HG03520 (cell line): ENCODE results near the gene DUS2.

Experiments
- ATAC-seq: cut with Tn5 transposase; IDR thresholded peaks from one replicate; pipeline ENCODE4 v1.9.1; 2021; ENCODE audit warnings: mild to moderate bottlenecking, moderate library complexity; ENCODE audit not compliant: unreplicated experiment

Gene DUS2

DNA sequence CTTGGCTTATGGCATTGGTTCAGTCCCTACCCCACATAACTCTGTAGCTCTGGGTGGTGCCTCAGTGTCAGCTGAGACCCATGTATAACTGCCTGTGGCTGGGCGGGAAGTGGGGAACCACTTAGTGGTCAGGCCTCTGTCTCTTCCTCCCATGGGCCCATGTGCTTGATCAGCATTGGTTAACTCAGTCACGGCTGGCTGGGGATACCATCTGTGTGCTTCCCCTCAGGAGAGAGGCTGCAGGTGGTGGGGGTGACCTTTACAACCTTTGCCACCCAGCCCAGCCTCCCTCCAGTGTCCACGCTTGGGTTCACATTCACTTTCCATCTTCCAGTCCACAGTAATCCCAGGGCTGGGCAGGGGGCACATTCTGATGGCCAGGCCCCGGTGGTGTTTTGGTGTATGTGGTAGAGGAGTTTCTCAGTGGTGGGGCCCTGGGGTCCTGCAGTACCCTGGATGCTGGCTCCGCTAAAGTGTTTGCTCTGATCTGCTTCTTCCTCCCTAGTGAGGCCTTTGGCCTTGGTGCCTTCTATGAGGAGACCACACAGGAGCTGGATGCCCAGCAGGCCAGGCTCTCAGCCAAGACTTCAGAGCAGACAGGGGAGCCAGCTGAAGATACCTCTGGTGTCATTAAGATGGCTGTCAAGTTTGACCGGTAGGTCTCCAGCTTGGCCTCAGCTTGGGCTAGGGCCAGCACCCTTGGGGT, 51.9 kb downstream of the DUS2 start:
- ATAC-seq, result peak; percentile 54

DNA sequence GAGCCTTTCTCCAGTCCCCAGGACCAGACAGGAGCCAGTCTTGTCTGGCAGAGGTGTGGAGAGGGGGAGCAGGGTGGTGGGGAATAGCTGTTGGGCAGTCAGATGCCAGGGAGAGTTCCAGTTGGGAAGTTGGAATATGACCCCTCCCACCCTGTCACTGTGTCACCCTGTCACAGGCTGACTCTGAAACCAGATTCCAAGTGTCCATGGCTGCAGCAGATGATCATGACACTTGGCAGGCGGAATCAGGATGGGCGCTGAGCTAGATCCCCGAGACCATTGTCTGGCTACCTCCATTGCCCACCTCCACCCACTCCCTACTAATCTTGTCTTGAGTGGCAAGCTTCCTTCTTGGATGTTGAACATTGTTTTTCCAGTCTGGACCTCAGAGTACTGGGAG, 52.9 kb downstream of the DUS2 start:
- ATAC-seq, result no peak

DNA sequence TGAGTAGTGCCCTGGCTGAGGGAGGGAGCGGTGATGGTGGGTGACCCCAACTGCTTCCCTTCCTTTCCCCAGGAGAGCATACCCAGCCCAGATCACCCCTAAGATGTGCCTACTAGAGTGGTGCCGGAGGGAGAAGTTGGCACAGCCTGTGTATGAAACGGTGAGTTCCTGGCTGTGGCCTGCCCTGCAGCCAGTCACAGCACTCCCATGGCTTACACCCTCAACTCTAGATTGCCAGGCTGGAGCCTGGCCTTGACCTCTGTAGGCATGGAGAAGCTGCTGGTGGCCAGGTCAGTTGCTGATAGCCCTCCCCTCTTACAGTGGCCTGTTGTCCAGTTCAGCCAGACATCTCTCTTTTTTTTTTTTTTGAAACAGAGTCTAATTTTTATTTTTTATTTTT, 53.5 kb downstream of the DUS2 start:
- no peak for ATAC-seq

DNA sequence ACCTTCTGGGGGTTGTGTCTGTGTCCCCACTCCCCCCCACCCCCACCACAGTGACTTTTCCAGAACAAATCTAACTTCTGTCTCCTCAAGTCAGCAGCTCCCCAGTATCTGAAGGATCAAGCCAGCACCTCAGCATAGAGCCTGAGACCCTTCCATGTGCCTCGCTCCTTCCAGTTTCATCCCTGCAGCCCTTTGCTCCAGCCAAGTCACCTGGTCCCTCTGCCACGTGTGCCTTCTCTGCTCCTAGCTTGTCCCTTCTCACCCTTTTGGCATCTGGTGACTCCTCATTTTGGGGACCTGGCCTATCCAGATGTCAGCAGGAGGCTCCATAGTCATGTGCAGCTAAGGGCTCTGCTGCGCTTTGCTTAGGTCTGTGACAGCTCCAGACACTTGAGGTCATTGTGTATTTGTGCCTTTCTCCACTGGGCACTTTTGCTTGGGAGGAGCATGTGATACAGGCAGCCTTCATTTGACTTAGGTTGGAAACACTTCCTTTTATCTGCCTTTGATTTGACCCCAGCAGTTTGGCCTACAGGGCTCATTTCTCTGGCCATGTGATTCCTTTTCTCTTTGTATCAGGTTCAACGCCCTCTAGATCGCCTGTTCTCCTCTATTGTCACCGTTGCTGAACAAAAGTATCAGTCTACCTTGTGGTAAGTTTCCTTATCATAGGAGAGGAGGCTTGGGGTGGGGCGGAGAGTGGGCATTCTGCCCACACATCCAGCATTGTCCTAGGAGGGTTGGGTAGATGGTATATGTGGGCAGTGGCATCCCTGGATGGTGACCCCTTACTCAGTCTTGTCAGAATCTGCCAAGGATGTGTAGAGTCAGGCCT, 55.0 kb downstream of the DUS2 start:
- ATAC-seq, result no peak

DNA sequence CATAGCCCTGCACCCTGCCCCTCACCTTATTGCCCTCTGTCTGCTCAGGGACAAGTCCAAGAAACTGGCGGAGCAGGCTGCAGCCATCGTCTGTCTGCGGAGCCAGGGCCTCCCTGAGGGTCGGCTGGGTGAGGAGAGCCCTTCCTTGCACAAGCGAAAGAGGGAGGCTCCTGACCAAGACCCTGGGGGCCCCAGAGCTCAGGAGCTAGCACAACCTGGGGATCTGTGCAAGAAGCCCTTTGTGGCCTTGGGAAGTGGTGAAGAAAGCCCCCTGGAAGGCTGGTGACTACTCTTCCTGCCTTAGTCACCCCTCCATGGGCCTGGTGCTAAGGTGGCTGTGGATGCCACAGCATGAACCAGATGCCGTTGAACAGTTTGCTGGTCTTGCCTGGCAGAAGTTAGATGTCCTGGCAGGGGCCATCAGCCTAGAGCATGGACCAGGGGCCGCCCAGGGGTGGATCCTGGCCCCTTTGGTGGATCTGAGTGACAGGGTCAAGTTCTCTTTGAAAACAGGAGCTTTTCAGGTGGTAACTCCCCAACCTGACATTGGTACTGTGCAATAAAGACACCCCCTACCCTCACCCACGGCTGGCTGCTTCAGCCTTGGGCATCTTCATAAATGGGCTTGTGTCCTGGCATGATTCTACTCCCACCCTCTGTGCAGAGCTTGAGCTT, 55.8 kb downstream of the DUS2 start:
- no peak for ATAC-seq

DNA sequence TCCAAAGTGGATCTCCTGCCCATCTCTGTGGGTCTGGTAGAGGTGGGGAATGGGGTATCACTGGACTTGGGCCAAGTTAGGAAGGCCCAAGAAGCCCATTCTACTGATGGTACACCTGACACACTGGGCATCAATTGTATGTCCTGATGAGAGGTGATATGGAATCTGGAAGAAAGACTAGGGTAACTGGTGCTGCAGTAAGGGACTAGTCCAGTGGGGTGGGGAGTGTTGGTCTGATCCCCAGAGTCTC, 56.2 kb downstream of the DUS2 start:
- ATAC-seq, result no peak

DNA sequence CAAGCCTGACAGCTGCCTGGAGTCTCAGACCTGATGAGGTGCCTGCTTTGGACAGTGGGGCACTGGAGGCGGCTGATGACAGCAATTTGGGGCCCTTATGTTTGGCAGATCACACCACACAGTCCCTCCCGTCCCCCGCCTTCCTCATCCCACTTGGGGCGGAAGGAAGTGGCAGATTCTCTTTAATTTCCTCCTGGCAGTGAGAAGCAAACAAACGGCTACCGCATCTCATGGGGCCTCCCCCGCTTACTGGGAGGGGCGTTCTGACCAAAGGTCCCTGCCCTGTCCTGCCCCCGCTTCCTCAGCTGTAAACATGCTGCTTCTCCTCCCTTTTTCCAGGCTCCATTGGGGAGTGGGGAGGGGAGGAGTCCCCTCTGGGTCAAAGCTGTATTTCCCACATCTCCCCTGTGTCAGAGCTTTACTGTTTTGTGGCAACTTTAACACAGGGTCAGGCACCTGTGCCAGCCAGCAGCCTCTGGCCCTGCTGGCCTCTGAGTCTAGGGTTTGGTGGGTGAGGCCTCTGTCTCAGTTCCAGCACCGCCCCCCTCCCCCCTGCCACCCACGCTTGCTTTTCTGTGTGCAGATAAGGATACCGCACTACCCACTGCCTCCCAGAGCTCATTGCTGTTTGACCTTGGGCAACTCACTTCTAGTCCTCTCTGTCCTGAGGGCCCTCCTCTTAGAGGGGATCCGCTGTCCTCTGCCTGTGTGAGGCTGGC, 56.7 kb downstream of the DUS2 start:
- ATAC-seq, result no peak

DNA sequence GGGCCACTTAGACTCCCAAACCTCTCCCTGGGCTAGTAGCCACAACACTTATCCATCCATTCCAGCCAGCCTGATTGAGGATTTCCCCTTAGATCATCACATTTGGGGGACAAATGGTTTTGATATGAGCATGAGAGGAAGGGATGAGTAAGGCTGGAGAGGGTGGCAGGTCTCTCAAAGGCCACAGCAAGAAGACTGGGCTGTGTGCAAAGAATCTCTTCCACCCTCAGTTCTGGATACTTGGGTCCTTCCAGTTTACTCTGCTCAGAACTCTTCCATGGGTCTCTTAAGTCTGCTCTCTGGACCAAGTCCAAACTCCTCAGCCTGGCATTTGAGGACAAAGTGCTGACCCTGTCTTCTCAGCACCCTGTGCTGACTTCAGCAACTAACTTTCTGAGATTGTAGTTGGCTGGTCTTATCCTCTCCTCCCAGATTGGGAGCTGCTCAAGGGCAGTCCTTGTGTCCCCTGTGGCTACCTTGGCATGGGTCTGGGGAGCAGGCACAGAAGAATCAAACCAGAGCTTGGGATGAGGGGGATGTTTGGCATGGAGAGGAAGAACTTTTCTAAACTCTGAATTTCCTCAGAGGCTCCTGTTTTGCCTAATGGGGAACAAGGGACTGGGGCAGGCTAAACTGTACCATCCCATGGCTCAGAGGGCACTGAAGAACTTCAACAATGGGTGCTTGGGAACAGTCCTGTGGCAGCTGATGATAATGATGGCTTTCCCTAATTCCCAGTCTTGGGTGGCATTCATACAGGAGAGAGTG, 59.0 kb downstream of the DUS2 start:
- no peak for ATAC-seq

DNA sequence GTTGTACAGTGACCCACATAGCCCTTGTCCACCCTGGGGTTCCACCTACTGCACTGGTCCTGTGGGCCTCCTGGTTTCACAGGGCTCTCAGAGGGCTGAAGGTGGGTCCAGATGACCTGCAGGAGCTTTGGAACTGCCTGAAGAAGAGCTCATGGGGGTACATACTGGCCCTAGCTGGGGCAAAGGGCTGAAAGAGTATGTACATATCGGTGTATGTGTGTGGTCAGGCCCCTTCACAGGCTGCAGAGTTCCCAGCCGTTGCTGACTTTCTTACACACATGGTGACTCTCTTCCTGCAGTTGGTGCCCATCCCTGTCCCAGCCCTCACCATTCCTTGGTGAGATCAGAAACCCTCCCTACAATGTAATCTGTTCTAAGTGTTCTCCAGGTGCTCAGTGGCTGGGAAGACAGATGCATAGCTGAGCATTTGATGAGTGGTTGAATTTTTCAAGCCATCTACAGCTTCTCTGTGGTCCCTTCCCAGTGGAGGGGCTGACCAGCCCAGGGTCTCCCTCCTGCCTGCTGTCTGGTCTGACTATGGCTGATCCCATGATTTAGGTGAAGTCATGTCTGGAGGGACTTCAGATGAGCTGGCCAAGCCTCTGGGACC, 59.6 kb downstream of the DUS2 start:
- no peak for ATAC-seq

DNA sequence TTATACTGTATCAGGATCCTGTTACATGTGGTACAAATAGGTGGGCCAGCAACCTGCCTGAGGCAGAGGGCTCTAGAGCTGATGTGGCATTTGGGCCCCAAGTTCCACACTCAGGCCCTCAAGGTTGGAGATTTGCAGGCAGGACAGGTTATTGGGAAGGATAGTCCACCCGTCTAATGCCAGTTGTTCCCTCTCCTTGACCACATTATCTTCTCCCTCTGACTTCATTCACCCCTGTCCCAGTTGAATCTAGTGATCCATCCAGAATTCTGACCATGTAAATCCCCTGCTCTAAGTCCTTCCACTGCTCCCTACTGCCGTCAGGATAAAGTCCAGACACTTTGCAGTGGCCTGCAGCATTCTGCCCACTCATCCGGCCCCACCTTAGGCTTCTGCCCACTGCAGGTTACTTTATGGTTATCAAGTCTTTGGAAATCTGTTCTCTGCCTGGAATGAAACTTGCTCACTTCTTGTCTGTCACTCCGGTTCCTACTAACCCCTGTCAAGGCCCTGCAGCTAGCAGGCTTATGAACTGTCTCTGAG, 60.2 kb downstream of the DUS2 start:
- no peak for ATAC-seq

DNA sequence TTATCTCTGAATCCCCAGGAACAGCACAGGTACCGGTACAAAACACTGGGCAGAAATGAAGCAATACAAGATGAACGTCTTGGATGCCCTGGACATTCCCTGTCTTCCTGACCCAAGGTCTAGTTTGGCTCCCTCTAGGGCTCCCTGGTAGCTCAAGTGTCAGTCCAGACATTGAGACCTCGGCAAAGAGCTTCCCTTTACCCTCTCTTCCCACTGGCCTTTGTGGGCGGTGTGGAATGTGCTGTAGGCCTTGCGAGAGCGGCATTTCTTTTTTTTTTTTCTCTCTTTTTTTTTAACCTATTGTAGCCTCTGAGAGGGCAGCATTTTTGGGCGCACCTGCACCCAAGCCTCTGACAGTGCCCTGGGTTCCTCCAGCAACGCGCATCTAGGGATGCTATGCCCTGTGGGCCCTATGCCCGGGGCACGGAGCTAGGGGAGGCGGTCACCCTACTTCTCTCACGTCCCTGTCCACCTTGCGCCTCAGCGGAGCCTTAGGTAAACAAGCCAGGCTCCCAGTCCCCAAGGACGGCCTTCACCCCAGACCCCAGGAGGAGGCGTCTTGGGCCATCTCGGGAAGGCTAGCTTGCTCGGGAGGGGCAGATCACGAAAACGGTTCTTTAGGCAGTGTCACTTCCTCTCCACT, 60.9 kb downstream of the DUS2 start:
- no peak for ATAC-seq

DNA sequence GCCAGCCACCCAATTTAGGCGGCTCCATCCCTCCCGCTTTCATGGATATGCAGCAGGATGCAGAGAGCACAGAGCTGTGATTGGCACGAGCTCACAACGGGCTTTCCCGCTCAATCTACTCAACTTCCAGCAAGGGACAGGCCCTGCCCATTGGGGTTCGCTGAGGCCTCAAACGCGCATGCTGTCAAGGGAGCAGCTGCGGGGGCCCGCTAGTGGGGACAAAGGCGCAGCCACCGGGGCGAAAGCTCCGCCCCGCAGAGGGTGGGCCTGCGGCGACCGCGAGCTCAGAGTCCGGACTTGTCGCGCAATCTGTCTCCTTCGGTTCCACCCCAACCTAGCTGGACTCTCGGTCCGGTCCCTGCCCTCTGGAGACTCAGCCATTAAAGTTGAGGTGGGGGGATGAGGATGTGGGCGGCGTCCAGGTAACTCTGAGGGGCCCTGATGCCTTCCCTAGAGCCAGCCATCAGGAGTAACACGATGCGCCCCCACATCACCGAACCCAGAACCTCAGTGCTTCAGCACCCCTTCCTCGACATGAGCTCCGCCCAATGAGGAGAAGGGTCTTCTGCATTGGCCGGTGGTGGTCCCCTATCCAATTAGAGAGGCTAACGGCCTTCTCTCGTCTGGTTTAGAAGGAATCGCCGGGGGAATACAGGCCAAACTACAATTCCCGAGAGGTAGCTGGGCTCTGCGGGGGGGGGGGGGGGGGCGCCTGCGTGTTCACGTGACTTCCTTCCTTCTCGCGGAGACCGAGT, 61.6 kb downstream of the DUS2 start:
- peak; percentile 47 for ATAC-seq

DNA sequence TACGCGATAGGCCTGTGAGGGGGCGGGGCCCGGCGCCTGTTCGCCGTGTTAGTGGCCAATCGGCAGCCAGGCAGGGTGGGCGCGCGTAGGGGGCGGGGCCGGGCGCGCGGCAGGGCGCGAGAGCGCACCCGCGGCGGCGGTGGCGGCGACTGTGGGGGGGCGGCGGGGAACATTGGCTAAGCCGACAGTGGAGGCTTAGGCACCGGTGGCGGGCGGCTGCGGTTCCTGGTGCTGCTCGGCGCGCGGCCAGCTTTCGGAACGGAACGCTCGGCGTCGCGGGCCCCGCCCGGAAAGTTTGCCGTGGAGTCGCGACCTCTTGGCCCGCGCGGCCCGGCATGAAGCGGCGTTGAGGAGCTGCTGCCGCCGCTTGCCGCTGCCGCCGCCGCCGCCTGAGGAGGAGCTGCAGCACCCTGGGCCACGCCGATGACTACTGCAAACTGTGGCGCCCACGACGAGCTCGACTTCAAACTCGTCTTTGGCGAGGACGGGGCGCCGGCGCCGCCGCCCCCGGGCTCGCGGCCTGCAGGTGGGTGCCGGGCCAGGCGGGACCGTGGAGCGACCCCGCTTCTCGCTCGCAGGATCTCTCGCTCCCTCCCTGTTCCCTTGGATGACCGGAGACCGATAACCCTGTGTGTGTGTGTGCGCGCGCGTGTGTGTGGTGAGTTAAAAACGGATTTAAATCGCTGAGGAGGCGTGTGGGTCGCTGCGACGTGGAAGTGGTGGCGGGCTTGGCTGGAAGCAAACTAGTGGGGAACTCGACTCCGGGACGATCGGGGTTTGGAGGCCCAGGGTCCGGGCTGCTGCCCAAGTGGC, 62.4 kb downstream of the DUS2 start, which contains the start of gene NFATC3:
NFATC3 (plus strand) TSS at position 112 of the 813 bp plus-strand sequence; CDS start at position 424, 312 bp downstream.
- peak; percentile 52 for ATAC-seq

DNA sequence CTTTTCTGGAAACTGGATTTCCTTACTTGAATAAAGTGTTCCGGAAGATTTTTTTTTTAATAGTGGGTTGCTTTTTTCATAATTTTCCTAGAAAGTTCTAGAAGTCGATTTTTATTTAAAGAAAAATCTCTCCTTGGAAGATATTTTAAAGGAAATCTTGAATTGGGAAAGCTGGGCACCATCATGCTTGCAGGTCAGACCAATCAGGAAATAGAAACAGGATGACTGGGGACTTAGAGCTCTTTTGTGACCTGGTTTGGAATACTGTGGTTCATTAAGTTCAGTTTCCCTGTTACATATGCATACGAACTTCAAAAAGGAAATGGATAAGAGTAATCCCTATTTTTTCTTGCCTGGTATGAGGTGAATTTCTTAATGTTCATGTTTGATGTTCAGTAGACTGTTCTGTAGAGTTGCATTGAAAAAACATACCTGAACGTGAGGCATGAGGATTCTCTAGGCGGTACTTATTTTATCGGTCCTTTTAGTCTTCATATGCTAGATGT, 63.3 kb downstream of the DUS2 start:
- no peak for ATAC-seq

DNA sequence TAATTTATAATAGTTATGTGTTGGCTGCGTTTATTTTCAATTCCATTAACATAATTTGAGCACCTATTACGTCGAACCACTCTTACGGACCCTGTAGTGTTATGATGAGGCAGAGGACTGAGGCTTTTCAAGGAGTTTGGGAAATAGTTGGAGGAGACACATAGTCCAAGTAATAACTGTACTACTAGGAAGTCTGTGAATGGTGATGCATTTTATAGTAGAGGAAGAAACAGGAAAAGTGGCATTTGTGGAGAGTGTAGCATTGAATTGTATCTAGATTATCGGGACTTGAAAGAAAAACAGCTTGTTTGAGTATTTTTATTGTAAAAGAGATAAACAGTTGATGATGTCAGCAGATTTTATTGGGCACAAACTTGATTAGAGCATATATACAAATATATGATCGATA, 63.8 kb downstream of the DUS2 start:
- ATAC-seq, result no peak

DNA sequence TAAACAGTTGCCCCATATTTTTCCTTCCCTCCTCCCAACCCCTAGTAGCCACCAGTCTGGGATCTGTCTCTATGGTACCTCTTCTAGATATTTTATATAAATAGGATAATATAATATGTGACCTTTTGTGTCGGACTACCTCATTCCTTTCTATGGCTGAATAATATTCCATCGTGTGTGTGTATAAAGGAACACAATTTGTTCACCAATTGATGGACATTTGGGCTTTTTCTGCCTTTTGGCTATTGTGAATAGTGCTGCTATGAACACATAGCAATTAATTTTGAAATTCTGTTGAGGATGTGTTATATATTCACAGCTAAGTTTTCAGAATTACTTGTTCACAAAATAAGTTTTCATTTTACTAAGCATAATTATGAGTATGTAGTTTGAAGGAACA, 64.6 kb downstream of the DUS2 start:
- no peak for ATAC-seq

DNA sequence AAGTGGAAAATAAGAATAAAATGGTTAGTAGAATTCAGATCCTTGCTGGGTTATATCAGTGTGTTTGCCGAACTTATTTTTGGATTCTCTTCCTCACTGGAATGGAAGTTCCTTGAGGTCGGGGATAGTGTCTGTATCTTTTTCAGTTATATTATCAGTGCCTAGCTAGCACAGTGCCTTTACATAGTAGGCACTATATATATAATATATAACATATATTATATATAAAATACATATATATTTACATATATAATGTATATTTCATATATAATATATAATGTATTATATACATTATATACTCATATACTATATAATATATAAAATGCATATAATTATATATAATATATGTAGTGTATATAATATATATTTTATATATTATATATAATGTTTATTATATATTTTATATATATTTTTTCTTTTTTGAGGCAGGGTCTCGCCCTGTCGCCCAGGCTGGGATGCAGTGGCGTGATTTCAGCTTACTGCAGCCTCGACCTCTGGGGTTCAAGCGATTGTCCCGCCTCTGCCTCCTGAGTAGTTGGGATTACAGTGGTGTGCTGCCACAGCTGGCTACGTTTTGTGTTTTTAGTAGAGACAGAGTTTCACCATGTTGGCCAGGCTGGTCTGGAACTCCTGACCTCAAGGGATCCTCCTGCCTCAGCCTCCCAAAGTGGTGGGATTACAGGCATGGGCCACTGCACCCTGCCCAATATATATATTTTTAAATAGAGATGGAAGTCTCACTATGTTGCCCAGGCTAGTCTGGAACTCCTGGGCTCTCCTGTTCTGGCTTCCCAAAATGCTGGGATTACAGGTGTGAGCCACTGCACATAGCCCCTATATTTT, 65.3 kb downstream of the DUS2 start:
- no peak for ATAC-seq
